Endothelial cell of umbilical vein (primary cell): ENCODE measurements around the gene NEUROD4. TPM values are rescaled to one million over a fixed set of nuclear protein-coding genes. Genes with fewer than 3 reads are reported as not detected.

ENCODE experiments used
- BruUV-seq: library from RNA; stranded (reverse); fragments of 400-500 nt; replicated peaks from 2 replicates; lab custom pipeline; 2021; lab: Mats Ljungman, UMichigan
- CTCF ChIA-PET: fragments of 300-600, 350-600 bp; sonication (Branson Sonifier 250); formaldehyde crosslinking; loops from one replicate; lab custom pipeline; 2021; ENCODE audit warnings: antibody characterized with exemption, inconsistent platforms; lab: Charles Lee
- POLR2A ChIA-PET: fragments of 300-600, 350-600 bp; sonication (Branson Sonifier 250); formaldehyde crosslinking; loops from one replicate; lab custom pipeline; 2021; ENCODE audit warnings: antibody characterized with exemption, inconsistent platforms; lab: Charles Lee
- DNase-seq: peaks from one replicate; pipeline ENCODE4 v3.0.0-alpha.2; 2011; ENCODE audit warnings: low read depth, low spot score
- FAIRE-seq: peaks from 2 replicates; lab custom pipeline; 2011; peaks lifted over from hg19 to GRCh38; lab: Jason Lieb, UNC
- H2AFZ ChIP-seq: 2 replicates; pipeline ENCODE4 v1.6.0; 2012; ENCODE audit warnings: low read depth, low read length, control low read depth, inconsistent platforms
- H3K27ac ChIP-seq: 2 replicates; pipeline ENCODE4 v1.5.1; 2011; ENCODE audit warnings: low read depth, mild to moderate bottlenecking, control low read depth, low read length, moderate library complexity; ENCODE audit not compliant: insufficient read depth
- H3K27me3 ChIP-seq, 2 experiments: 2 replicates each; pipeline versions ENCODE4 v1.6.0 to v1.6.1; 2011; ENCODE audit warnings: low read length in 2 of 2, mixed read lengths in 1 of 2; ENCODE audit not compliant: control insufficient read depth in 2 of 2, insufficient read depth in 2 of 2
- H3K36me3 ChIP-seq, 2 experiments: 2 replicates in 1 of 2; 3 replicates in 1 of 2; pipeline ENCODE4 v1.5.1; 2011; ENCODE audit warnings: low read length in 2 of 2, mild to moderate bottlenecking in 1 of 2, moderate library complexity in 1 of 2; ENCODE audit not compliant: control insufficient read depth in 2 of 2, insufficient read depth in 2 of 2; ENCODE audit errors: extremely low read depth in 1 of 2
- H3K4me1 ChIP-seq: 3 replicates; pipeline ENCODE4 v1.5.1; 2011; ENCODE audit warnings: mild to moderate bottlenecking, low read length; ENCODE audit not compliant: control insufficient read depth, insufficient read depth; ENCODE audit errors: extremely low read depth
- H3K4me2 ChIP-seq: 2 replicates; pipeline ENCODE4 v1.6.1; 2011; ENCODE audit warnings: low read length, control low read depth, mixed read lengths; ENCODE audit not compliant: insufficient read depth
- H3K4me3 ChIP-seq, 3 experiments: fragments of 200-600 bp in 1 of 3; sonication (generic), shearing (Covaris generic) in 1 of 3; replicated peaks in 1 of 3; 2 replicates each; pipeline ENCODE4 v1.5.1; 2011 to 2016; ENCODE audit warnings: control low read depth in 3 of 3, low read length in 3 of 3, mild to moderate bottlenecking in 2 of 3, inconsistent platforms in 1 of 3, low read depth in 1 of 3, moderate library complexity in 1 of 3; ENCODE audit not compliant: insufficient read depth in 1 of 3
- H3K79me2 ChIP-seq: 2 replicates; pipeline ENCODE4 v1.6.0; 2012; ENCODE audit warnings: low read length, inconsistent platforms; ENCODE audit not compliant: control insufficient read depth, insufficient read depth
- H3K9ac ChIP-seq: replicated peaks from 2 replicates; pipeline ENCODE3; 2011; ENCODE audit warnings: low read length, control low read depth; ENCODE audit not compliant: insufficient read depth; ENCODE audit errors: extremely low read depth
- H3K9me1 ChIP-seq: replicated peaks from 3 replicates; pipeline ENCODE4 v1.6.0; 2011; ENCODE audit warnings: mild to moderate bottlenecking, low read length; ENCODE audit not compliant: control insufficient read depth, insufficient read depth; ENCODE audit errors: extremely low read depth
- H3K9me3 ChIP-seq: replicated peaks from 2 replicates; pipeline ENCODE4 v1.5.1; 2012; ENCODE audit warnings: low read length, inconsistent platforms; ENCODE audit not compliant: control insufficient read depth, insufficient read depth
- H4K20me1 ChIP-seq: replicated peaks from 2 replicates; pipeline ENCODE3; 2011; ENCODE audit warnings: mild to moderate bottlenecking, low read length; ENCODE audit not compliant: control insufficient read depth, insufficient read depth; ENCODE audit errors: extremely low read depth
- CTCF ChIP-seq, 2 donors: IDR thresholded peaks; 1 replicate in 1 of 2; 2 replicates in 1 of 2; pipeline ENCODE4 v1.5.1; 2011; ENCODE audit warnings: low read length in 2 of 2, mild to moderate bottlenecking in 2 of 2, moderate library complexity in 2 of 2, control low read depth in 1 of 2, inconsistent platforms in 1 of 2, low read depth in 1 of 2; ENCODE audit not compliant: insufficient read depth in 1 of 2; ENCODE audit errors: extremely low read depth in 1 of 2
- EZH2 ChIP-seq: IDR thresholded peaks from 2 replicates; pipeline ENCODE4 v1.6.1; 2012; ENCODE audit warnings: borderline replicate concordance, low read depth, mild to moderate bottlenecking, moderate library complexity, low read length, inconsistent platforms; ENCODE audit not compliant: severe bottlenecking
- FOS ChIP-seq: IDR thresholded peaks from 2 replicates; pipeline ENCODE4 v1.6.1; 2011; ENCODE audit warnings: mild to moderate bottlenecking, low read length, moderate library complexity, borderline replicate concordance; ENCODE audit not compliant: insufficient read depth
- GATA2 ChIP-seq: IDR thresholded peaks from 2 replicates; pipeline ENCODE4 v1.7.0; 2011; ENCODE audit warnings: low read depth, mild to moderate bottlenecking, moderate library complexity, mixed read lengths, low read length; ENCODE audit not compliant: insufficient read length, insufficient read depth
- JUN ChIP-seq: IDR thresholded peaks from 2 replicates; pipeline ENCODE4 v1.6.1; 2011; ENCODE audit warnings: borderline replicate concordance, low read depth; ENCODE audit not compliant: insufficient read length, insufficient read depth
- MAX ChIP-seq: IDR thresholded peaks from 2 replicates; pipeline ENCODE4 v1.6.1; 2011; ENCODE audit not compliant: insufficient read depth, insufficient read length
- MYC ChIP-seq: IDR thresholded peaks from one replicate; pipeline ENCODE4 v1.6.1; 2011; ENCODE audit warnings: mild to moderate bottlenecking, low read depth, low read length
- POLR2A ChIP-seq: IDR thresholded peaks from 2 replicates; pipeline ENCODE4 v1.6.1; 2012; ENCODE audit warnings: low read depth, mild to moderate bottlenecking, control low read depth, low read length
- POLR2AphosphoS5 ChIP-seq: IDR thresholded peaks from 2 replicates; pipeline ENCODE4 v1.6.1; 2012; ENCODE audit warnings: low read depth, mild to moderate bottlenecking, control low read depth, low read length, moderate library complexity; ENCODE audit not compliant: insufficient read depth
- dilution Hi-C: fragments of 300-500 bp; cut with MboI; formaldehyde crosslinking; loops from one replicate; pipeline ENCODE4 v1.15.0; 2019; ENCODE audit warnings: low sequenced_read_pairs; ENCODE audit not compliant: extremely low pct_ligation_motif_present
- intact Hi-C: fragments of 100-400 bp; cut with micrococcal nuclease; formaldehyde crosslinking; loops from one replicate; pipeline ENCODE4 v1.10.0; 2022
- polyA plus RNA-seq, 4 experiments: library from polyadenylated mRNA; depleted of rRNA in 3 of 4; stranded (reverse) in 3 of 4; unstranded in 1 of 4; fragments of >200 nt; gene quantifications; 2 replicates each; pipeline versions ENCODE4 v1.2.1 to v1.2.3, GENCODE V29; 2011 to 2012; ENCODE audit warnings: missing spikeins in 1 of 4
- total RNA-seq: library from RNA; stranded (reverse); gene quantifications from 2 replicates; pipeline ENCODE4 v1.2.3, GENCODE V29; 2021

Gene NEUROD4
- total and polyA plus RNA-seq, 2 donors (not counting 3 experiments of a cell fraction or from before 2014, with no cell fraction given) = not detected

GRCh38 chr12:54998958-54999510 lies 20.7 kb upstream of the NEUROD4 start:
- Histone ChIP-seq H3K27ac (no peak overlapping the region), H4K20me1 (no peaks in the 10 kb centered on the region), H3K36me3 (no peaks in the 10 kb centered on the region), H3K4me2 (no peak overlapping the region), H3K9me3 (no peaks in the 10 kb centered on the region), H2AFZ (no peak overlapping the region), H3K9ac (no peak overlapping the region), H3K4me1 (no peaks in the 10 kb centered on the region), H3K4me3 (no peak overlapping the region), H3K27me3 (peaks cover 0 to 3% of the 10 kb centered on the region in 2 experiments), H3K79me2 (no peaks in the 10 kb centered on the region), H3K9me1 (no peaks in the 10 kb centered on the region)
- peak; percentile 4 for DNase-seq
- dilution Hi-C loops (no loop called here), intact Hi-C loops (no loop called here)
- no peak for FAIRE-seq
- CTCF ChIA-PET = no interaction called here
- TF ChIP-seq JUN (no peak), FOS (no peak), POLR2A (no peak), EZH2 (no peak), MYC (no peak), POLR2AphosphoS5 (no peak), MAX (no peak), GATA2 (no peak), CTCF (IDR thresholded peaks at IDR 0.05; ENCODE audit: extremely low read depth in 1 of 2, insufficient read depth in 1 of 2, low read depth in 1 of 2, low read length in 2 of 2) (no peak)
- POLR2A ChIA-PET = no interaction called here
- BruUV-seq = no TSS peak
